GM18511 (cell line): ENCODE measurements around the gene DACT1.

Source experiments
- ATAC-seq: cut with Tn5 transposase; IDR thresholded peaks from one replicate; pipeline ENCODE4 v1.9.1; 2021; ENCODE audit warnings: mild to moderate bottlenecking, moderate library complexity; ENCODE audit not compliant: unreplicated experiment

The DACT1 gene

GRCh38 chr14:58665773-58666500 is 28.2 kb downstream of the DACT1 start:
- ATAC-seq = no peak

GRCh38 chr14:58666737-58667136 is 29.0 kb downstream of the DACT1 start:
- ATAC-seq = no peak

GRCh38 chr14:58667900-58668299 is 30.1 kb downstream of the DACT1 start:
- ATAC-seq = no peak

GRCh38 chr14:58668848-58669480 is 31.2 kb downstream of the DACT1 start:
- no peak for ATAC-seq

- ATAC-seq = no peak
Measured at GRCh38 chr14:58669556-58670200, 31.9 kb downstream of the DACT1 start.

- no peak for ATAC-seq
Measured at GRCh38 chr14:58671024-58671423, 33.3 kb downstream of the DACT1 start.

- no peak for ATAC-seq
Measured at GRCh38 chr14:58671436-58671835, 33.7 kb downstream of the DACT1 start.

GRCh38 chr14:58673722-58674121 is 36.0 kb downstream of the DACT1 start:
- no peak for ATAC-seq

- ATAC-seq = no peak
Measured at GRCh38 chr14:58677001-58677400, 39.2 kb downstream of the DACT1 start.

GRCh38 chr14:58677517-58677916 is 39.8 kb downstream of the DACT1 start:
- ATAC-seq = no peak

DNA sequence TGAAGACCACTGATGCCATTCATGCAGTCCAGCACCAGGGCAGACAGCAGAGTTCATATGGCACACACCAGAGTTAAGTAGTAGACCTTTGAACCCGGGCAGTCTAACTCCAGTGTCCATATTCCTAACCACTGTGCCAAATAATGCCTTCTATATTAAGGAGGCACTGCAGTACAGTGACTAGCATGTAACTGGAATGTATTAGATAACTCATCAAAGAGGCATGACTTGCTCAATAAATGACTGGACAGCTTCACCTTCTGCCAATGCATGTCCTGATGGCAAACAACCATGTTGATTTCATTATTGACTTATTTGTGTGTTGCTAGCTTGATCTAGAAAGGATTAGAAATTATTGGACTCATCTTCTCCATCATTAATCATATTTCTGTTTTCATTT is 40.2 kb downstream of the DACT1 start:
- ATAC-seq = no peak

- ATAC-seq = no peak
Measured at GRCh38 chr14:58680698-58681097, 42.9 kb downstream of the DACT1 start.

- ATAC-seq = no peak
Measured at GRCh38 chr14:58687232-58687795, 49.6 kb downstream of the DACT1 start.

DNA sequence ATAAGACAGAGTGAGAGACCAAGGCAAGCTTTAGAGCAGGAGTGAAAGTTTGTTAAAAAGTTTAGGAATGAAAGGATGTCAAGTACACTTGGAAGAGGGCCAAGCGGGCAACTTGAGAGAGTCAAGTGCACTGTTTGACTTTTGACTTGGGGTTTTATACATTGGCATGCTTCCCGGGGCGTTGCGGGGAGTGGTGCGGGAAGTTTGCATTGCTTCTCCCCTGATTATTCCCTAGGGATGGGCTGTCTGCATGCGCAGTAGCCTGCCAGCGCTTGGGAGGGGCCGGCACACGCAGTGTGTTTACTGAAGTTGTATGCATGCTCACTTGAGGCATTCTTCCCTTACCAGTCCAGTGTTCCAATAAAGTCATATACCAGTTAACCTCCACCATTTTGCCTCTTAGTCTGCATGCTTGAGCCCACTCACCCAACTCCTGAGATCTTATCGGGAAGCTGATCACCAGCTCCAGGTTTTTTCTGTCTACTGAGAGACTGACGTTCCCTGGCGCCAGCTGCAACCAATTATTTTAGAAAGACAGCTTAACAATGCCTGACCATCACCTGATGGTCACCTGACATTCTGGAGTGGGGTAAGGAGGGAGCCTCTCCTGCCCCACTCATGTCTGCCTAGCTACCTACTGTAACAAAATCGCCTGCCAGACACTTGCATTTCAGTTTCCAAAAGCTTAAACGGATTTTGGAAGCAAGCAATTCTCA is 53.2 kb downstream of the DACT1 start:
- ATAC-seq = no peak

DNA sequence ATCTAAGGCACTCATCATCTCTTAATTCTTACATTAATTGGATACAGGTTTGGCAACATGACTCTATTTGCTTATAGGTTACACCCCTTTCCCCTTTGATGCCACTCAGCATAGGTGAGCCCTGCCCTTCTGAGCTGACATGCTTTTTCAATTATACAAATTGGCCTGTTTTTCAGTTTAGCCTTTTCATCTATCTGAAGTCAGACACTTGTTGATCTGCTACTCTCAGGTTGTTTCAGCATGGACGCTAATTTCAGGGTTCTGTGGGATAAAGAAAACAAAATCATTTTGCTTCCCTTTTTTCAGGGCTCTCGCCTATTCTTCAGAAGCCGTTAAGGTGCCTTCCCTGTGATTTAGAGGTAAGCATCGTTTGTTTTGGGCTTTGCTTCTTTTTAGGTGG is 55.3 kb downstream of the DACT1 start:
- ATAC-seq = no peak

- no peak for ATAC-seq
Measured at GRCh38 chr14:58695514-58695913, 57.8 kb downstream of the DACT1 start.

DNA sequence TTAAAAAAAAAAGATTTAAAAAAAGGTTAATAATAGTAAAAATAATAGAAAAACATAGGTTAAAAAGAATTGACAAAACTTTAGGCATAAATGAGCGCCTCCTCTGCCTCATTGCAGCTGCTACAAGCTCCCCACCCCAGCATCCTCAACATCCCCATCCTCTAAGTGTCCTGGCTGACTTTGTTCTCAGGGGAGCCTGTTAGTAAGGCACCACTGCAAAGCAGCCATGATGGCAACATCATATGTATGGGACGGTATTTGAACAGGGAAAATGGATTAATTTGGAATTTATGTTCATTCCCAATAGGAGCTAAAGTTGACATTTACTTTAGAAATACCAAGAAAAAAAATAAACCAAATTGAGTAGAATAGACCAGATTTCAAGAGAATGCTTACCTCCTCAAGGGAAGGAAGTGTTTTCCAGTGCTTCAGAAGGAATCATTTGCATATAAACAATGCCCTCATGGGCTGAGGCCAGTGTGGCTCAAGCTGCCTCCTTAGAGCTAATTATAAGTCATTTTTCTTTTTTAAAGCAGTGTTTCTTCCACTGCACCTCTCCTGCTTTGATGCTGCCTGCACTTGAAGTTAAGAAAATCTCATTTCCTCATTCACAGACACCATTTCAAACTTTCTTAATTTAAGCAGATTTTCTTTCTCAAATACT is 59.6 kb downstream of the DACT1 start:
- ATAC-seq = no peak
